HG02885 (cell line): ENCODE data around the gene HRH2.

Experiments
- ATAC-seq: cut with Tn5 transposase; IDR thresholded peaks from one replicate; pipeline ENCODE4 v1.9.1; 2021; ENCODE audit warnings: mild to moderate bottlenecking; ENCODE audit not compliant: unreplicated experiment, poor library complexity

The HRH2 gene

DNA sequence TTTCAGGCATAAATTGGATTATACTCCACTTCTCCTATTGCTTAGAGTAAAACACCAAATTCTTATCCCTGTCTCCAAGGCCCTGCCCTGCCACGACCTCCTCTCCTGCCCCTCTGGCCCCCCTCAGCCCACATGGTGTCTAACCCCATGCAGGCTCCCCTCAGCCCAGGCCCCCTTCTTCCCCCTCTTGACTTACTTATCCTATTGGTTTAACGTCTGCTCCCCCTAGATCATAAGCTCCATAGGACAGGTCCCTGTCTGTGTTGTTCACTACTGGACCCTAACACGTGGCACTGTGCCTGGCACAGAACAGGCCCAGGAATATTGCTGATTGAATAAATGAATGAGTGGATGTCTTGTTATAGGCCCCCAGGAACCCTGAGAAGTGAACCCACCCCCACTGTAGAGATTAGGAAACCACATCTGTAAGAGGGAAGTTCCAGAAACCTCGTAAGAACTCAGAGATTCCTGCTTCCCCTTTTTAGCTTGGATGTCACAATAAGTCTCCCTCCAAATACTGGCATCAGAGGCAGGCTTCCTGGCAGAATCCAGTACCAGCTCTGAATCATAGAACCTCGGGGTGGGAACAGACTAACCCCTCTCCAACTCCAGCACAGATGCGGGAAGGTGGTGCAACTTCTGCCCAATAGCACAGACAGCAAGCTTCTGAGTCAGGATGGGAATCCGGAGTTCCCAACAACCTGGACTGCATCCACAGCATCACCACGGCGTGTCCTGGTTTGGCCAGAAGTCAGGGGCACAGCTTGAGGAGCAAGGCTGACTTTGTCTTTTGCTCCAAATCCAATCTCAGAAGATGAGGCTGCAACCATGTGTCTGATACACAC lies 31.5 kb downstream of the HRH2 start:
- ATAC-seq: no peak

DNA sequence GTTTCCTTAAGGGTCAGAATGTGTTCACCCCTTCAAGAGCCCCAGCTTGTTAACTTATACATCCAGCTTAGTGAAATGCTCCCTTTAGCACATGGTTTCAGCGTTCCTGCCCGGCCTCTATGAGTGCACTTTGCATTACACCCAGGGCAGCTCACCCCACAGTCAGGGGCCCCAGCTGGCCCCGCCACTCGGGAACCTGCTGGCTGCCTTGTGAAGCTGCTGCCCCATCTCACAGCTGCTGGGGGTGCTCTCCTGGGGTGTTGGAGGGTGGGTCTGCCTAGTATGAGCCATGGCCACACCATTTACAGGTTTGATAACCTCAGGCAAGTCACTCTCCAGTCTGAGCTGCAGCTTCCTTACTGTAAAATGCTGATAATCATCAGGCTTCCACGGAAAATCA lies 32.2 kb downstream of the HRH2 start:
- ATAC-seq: no peak

DNA sequence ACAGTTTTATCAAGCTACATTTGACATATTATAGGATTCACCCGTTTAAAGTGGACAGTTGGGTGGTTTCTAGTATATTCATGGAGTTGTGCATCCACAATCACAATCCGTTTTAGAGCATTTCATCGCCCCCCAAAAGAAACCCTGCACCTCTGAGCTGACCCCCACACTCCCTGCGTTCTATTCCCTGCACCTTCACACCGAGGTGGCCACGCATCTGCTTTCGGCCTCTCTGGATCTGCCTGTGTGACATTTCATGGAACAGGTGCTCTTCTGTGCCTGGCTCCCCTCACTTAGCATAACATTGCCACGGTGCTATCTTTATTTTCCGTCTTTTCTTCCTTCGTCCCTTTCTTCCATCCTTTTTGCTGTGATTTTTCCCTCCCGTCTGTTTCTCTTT lies 32.7 kb downstream of the HRH2 start:
- no peak for ATAC-seq

DNA sequence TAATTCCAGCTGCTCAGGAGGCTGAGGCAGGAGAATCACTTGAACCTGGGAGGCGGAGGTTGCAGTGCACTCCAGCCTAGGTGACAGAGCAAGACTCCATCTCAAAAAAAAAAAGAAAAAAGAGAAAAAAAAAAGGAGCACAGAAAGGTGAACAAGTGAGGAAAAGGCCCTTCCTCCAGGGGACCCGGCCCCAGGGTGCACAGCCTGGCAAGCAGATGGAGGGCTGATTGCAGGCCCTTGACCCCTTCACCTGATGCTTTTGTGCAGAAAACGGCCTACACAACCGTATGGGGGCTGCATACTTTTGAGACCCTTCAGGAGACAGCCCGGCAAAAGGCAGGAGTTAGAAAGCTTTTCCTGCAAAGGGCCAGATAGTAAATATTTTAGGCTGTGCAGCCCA lies 33.9 kb downstream of the HRH2 start:
- ATAC-seq: no peak

DNA sequence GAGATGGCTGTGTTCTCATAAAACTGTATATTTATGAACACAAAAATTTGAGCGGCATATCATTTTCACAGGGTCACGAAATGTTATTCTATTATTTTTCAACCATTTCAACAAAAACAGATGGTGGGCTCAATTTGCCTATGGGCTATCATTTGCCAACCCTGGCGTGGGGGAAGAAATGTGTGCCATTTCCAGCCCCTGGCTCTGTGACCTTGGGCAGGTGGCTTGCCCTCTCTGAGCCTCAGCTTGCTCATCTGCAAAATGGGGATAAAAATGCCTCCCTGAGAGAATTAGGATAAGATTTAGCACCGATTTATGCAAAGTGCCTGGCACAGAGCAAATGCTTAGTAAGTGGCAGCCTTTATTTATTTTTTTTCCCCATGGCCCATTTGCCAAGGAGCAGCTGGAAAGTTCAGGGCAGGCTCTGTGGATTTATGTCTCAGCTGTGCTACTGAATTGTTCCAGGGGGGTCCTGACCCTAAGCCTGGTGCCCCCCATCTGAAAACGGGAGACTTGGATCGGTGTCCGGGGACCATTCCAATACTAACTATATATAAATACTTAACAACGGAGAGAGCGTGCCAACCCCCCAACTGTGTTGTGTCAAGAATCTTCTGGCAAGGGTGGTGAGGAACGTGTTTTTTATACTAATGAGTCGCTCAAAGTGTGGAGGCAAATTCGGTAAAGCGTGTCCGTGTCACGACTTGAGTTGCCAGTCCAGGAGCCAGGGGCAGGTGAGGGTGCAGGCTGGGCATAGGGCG lies 34.5 kb downstream of the HRH2 start:
- ATAC-seq: no peak

DNA sequence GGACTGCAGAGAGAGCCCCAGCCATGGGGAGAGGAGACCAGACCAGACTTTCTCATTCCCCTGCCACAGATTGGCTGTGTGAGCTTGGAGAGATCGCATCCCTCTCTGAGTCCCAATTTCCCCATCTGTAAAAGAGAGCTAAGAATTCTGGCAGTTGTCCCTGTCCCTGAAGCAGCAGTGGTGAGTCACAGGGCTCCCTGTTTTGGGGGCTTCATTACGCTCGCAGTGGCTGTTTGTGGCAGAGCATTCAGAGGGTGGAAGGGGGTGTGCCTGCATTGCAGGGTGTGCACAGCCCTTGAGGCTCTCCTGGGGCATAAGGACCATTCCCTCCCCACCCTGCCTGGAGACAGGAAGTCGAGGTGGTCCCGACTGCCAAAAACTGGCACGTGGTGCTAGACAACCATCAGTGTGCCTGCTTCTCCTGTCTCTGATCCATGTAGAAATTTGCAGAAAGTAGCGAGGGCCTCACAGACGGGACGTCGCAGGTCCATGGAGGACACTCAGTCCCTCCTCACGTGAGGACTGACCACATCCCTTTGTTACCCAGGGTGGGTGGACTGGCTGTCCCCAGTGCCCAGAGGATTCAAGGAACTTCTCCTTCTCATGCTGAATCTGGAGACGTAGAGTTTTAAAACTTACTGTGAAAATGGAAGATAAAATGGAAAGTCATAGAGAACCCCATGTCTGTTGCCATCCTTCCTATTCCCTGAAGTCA lies 35.3 kb downstream of the HRH2 start:
- ATAC-seq: no peak

DNA sequence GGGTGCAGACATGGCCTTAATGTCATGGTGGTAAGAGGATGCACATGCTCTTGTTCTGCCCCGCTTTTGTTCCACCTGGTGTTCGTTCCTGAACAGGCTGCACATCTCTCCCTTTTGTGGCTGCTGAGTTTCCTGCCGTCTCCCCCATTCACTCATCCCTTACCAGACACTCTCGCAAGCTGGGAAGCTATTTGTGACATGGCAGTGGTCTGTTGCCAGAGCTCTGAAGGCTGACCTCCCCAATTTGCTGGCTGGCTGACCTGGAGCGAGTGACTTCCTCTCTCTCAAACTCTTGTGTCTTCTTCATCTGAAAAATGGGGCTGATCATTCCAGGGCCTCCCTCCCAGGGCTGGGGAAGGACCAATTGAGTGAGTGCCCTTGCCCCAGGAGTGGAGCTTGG lies 35.9 kb downstream of the HRH2 start:
- ATAC-seq: no peak

DNA sequence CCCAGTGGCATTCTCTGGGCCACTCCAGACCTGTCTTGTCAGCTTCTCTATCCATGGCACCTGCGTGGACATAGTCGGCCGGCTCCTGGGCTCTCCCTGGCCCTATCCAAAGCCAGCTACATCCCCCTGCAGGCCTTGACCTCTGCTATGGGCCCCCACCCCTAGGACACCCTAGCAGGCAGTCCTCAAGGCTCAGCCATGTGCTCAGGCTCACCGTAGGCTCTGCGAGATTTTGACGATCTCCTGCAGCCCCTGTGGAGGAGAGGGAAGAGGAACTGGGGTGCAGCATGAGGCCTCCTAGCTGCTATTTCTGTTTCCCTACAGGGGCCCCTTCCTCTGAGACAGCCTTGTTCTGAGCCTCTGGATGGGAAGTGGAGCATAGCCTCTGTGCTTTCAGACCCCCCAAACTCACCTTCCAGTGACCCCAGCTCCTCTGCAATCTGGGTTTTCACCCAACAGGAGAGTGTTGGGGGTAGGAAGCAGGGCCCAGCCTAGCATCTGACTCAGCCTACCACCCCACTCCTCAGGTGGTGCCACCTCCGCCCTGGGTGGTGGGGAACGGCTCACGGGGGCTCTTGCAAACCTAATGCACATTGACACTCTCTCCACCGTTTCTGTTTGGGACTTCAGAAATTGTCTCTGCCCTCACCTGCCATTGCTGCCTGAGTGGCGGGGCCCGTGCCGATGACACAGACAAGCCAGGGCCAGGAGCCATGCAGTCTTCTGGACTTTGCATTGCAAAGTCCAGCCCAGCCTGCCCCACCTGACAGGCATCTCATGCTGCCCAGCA lies 36.7 kb downstream of the HRH2 start:
- ATAC-seq: no peak

DNA sequence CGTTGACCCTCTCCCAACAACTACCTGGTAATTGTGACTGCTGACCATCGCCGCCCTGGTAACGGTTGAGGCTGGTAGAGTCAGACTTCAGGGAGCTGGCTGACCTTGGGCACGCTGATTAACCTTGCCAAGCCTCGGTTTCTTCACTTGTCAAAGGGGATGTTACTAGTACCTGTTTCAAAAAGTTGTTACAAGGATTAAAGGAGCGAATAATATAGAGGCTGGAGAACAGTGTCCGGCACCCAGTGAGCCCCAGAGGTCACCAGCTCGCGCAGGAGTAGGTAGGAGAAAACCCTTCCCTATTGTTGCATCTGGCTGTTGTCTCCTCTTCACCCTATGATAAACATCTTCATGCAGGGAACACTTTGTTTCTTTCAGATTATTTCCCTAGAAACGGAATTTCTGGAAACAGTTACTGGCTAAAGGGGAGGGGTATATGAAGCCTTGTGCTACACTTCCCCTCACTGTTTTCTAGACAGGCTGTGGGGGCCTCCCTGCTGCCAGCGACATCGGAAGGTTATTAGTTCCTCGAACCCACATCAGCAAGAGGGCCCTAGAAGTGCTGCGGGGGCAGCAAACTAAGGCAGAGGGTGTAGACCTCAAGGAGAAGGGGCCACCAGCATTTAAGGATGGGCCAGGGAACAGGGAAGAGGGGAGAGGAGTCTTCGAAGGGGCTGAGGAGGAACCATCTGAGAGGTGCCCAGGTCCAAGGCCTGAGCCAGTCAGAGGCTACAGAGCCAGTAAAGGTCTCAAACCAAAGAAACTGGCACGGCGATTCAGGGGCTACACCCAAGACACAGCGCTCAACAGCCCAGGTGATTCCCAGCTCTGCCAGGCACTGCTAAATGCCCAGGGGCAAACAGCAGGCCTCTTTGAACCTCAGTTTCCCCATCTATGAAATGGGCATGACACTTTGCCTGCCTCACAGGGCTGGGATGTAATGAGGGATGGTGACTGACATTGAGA lies 37.6 kb downstream of the HRH2 start:
- ATAC-seq: no peak

DNA sequence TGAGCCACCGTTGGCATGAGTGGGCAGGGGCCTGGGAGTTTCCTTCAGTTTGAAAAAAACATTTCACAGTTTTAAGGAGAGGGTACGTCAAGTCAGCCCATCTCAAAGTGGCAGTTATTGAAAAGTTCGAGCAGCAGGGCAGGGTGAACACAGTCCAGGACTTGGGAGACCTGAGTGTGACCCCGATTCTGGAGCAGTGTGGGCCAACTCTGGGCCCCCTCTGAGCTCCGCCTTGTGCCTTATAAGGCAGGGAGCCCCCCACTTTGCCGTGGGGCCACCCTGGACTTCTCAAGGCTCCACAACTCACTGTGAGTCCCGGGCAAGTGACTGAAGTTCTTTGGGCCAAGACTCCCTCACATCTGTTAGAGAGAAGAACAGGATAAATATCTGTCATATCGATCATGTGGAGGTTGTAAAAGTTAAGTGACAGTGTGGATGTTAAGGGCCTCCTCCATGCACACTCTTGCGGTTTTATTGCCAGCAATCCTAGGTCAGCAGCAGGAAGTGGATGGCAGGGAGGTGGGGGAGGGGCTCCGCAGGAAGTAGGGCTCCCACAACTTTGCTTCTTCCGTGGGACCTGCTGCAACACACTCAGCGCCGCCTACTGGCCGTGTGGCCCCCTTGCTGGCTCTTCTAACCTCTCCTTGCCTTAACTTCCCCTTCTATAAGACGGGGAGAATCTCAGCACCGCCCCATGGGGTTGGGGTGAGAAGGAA lies 38.4 kb downstream of the HRH2 start:
- no peak for ATAC-seq

DNA sequence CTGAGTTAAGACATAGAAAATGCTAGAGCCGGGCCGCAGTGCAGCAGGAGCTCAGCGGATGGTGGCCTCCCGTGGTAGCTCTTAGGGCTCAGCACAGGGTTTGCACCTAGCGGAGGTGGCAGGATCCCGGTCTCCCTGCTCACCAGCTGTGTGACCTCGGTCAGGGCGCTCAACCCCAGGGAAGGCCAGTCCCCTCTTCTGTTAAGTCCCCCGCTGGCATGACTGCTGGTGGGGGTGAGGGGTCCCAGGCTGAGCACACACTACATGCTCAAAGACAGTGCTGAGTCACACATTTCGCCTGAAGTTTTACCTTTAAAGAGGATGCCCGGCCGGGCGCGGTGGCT lies 39.0 kb downstream of the HRH2 start:
- ATAC-seq: no peak

DNA sequence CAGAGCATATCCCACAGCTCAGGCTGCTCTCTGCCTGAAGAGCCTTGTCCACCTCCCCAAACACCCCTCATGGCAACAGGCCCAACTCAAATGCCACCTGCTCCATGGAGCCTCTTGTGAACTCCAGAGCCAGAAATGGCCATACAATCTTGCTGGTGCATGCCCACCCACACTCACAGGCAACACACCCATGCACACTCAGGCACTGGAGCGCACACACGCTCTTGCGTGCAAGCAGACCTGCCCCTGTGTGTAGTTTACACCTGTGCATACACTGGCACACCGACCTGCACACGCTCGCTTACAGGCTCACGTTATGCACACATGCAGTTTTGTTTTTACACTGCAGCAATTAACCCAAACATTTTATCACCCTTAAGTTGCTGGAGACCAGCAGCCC lies 40.0 kb downstream of the HRH2 start:
- no peak for ATAC-seq

DNA sequence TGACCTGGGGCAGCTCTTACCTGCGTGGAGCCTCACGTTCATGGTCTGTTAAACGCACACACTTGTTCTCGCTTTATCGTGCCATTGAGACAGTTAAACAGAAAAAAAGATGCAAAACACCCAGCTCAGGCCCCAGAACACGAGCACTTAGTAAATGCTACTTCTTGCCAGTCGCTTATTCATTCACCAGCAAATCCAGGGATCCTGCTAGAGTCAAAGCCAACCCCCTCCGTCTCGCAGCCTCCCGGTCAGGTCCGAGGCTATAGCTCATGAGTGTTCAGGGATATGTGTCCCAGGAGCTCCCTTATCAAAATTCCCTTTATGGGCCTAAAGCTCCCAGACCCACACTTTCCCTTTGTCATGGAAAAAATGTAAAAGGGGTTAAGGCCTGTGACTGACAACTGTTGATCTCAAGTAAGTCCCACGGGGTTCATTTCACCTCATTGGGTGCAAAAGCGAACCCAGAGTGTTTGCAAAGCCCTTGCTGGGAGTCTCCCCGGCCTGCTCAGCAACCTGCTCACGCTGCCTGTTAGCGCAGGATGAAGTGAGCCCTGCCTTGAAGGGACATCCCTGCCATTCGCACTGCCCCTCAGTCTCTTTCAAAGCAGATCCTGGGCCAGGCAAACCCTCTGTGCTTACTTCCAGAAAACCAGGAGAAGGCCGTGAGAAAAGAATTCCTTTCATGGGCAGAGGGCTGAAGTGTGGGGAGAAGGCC lies 40.7 kb downstream of the HRH2 start:
- no peak for ATAC-seq

DNA sequence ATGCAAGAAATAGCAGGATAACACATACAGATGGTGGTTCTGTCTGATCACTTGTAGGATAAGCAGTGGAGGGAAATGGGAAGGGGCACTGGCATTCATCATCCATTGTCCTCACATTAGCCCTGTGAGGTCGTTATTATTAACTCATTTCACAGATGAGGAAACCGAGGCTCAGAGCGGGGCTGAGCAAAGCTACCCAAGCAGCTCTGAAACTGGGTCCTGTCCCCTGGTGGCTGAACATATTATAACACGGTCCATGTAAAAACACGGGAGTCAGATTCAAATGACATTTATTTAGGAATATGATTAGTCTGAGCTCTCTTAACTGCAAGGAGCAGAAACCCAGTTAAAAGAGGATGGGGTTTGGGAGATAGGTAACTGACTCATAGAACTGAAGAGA lies 43.1 kb downstream of the HRH2 start:
- no peak for ATAC-seq

DNA sequence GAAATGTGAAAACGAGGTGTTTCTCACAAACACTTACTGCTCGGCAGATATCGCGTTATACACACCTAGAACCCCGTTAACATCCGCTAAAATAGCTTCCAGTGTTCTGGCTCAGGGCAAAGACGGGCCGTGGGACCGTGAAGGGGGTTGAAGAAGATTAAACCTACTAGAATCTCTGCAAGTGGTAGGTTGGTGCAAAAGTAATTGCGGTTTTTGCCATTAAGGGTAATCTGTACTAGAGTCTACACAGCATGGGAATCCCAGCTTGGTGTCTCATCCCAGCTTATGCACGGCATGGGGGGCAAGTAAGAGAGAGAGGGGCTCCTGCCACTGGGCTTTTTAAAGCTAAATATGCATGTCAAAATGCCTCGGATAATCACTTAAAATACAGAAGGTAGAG lies 43.9 kb downstream of the HRH2 start:
- ATAC-seq: no peak

DNA sequence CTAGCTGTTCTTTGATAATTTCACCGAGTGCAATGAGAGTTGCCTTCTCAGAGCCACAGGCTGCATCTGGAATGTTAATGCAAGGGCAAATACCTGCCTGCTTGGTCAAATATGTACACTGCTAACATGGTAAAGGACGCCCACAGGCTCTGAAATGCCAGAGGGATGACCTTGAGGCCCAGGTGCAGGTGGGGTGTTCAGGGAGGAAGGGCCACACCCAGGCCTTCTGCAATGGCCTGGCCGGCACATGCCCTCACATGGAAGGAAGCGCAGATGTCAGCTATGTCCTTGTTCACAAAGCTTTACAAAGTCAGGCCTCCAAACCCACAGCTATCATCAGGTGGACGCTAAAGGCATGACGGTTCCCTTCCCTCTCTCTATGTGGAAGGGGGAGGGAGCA lies 48.6 kb downstream of the HRH2 start:
- no peak for ATAC-seq

DNA sequence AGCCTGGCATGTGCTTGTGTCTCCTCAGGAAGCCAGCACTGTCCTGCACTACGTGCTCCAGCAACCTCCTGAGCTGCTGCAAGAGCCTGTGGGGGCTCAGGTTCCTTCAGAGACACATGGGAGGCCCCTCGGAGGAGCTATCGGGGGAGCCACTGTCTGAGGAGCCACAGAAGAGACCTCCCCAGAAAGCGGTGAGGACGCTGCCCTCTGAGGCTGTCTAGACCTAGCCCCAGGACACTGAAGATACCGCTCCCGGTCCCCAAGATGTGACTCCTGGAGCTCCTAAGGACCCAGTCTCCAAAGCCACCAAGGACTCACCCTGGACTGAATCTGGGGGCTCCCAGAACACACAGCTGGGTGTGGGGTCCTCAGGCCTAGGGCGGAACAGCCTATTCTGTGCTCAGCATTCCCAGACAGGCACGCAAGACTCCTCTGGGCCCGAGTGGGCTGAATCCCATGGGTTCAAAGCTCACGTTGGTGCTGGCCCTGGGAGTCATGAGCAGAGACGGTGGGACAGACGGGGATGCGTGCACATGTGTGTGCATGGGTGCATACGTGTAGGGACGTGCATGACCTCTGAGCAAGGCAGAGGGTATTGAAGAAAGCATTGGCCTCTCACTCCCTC lies 50.0 kb downstream of the HRH2 start:
- no peak for ATAC-seq

DNA sequence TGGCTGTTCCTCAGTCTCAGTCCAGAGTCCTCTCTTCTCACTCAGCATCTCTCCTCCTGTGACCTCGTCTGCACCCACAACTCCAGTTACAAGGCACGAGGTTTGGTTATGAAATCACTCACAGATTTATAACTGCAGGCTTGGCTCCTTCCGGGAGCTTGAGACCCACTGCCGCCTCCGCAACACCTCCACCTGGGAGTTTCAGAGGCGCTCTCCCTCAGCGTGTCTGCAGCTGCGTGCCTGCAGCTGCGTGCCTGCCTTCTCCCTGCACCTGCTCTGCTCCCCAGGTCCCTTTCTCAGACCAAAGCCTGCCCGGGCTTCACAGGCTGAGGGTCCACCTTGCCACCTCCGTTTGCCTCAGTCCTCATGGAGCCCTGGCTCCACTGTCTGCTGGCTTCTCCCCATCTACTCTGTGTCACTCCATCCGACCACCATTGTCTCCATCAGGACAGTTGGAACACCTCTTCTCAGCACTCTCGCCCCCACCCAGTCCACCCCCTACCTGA lies 51.5 kb downstream of the HRH2 start:
- ATAC-seq: no peak
